SW480 (cell line): ENCODE measurements around the gene PPP4R4.
A peak's percentile ranks its signal among the peaks of the same experiment; 100 is the strongest.
"Not testable (repeated sequence)": the region's sequence is repeated elsewhere in the genome, so short reads cannot be mapped to it uniquely, and the experiment has no call there.

Source experiments
- DNase-seq: peaks from one replicate; pipeline ENCODE4 v3.0.0-alpha.2; 2016; ENCODE audit warnings: low spot score

The PPP4R4 gene

DNA sequence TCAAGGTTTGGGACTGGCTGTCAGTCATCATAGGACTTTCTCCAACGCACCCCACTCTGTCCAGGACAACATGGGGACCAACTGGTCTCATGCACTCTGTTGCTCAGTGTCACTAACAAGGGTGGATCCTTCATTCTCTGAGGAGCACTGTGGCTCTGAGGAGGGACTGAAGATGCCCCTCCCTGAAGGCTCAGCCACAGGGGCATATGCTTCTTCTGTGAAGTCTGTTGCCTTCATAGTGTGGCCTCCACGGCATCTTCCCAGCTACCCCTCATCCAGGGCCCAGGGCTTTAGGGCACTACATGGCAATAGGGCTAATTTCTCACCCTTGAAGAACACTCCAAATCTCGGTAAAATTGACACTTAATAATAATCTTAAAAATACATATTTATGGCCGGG lies 30.4 kb upstream of the PPP4R4 start:
- no peak for DNase-seq

GRCh38 chr14:94144765-94145164 lies 29.4 kb upstream of the PPP4R4 start:
- peak; percentile 42 for DNase-seq

DNA sequence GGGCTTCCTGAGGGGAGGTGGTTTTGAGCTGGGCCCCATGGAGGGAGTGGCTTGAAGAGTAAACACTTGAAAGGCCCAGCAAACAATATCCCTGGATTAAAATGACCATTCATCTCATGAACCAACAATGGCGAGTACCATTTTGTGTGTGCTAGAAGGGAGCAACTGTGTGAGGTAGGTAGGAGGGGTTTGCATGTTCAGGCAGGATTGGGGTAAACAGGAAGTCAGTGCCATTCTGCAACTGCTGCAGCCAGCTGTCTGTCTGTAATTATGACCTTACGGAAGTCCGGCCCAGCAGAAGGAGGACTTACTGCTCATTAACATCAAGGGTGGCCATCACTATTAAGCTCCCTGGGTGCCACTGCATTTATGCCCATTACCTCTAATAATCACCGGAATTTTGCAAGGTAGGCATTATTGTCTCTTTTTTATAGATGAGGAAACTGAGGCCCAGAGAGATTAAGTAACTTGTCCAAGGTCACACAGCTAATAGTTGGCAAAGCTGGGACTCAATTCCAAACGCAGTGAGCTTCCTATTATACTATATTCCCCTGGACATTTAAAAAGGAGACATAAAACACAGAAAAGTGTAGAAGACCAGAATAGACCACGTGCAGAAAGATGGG lies 28.1 kb upstream of the PPP4R4 start:
- DNase-seq: peak; percentile 33

GRCh38 chr14:94152676-94153075 lies 21.4 kb upstream of the PPP4R4 start:
- no peak for DNase-seq

- DNase-seq: no peak
Observed at GRCh38 chr14:94153750-94154342, 20.3 kb upstream of the PPP4R4 start.

DNA sequence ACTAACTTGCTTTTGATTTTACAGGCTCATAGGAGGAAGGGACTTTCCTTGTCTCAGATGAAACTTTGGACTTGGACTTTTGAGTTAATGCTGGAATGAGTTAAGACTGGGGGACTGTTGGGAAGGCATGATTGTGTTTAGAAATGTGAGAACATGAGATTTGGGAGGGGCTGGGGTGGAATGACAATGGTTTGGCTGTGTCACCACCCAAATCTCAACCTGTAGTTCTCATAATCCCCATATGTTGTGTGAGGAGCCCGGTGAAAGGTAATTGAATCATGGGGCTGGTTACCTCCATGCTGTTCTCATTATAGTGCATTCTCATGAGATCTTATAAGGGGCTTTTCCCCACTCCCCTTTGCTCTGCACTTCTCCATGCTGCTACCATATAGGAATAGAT lies 18.0 kb upstream of the PPP4R4 start:
- DNase-seq: not testable (repeated sequence)

GRCh38 chr14:94157197-94157596 lies 16.9 kb upstream of the PPP4R4 start:
- no peak for DNase-seq

DNA sequence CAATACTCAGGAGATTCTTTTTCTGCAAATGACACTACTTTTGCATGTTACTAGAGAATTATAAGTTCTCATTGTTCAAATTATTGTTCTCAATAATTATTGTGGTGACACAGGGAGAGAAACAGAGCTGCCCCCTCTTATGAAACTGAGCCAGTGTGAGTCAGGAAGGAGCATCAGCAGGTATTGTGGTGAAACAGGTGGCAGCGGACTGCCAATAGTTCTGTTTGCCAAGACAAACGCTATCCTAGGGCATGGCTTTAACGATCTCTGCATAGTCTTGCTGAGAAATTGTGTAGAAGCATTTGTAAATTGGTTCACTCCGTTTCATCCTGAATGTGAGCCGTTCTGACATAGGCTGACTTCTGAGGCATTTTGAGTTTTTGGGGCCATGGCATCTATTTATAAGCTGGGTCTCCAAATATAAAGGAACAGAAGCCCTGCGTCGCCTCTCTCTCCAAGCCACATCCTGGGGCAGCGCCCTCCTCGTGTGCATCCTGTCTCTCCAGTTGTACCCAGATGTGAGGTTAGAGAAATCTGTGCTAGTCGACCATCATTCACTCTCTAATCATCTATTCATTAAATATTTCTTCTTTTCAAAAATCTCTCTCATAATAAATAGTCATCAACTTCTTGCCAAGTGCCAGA lies 15.8 kb upstream of the PPP4R4 start:
- DNase-seq: no peak

DNA sequence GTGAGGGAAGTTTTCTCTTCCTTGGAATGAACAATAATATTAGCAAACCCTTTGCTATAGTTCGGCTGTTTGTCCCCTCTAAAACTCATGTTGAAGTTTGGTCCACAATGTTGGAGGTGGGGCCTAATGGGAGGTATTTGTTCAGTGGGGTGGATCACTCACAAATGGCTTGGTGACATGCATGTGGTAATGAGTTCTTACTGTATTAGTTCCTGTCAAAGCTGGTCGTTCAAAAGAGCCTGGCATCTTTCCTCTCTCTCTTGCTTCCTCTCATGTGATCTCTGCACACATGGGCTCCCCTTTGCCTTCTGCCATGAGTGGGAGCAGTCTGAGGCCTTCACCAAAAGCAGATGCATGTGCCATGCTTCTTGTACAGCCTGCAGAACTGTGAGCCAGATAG lies 13.1 kb upstream of the PPP4R4 start:
- DNase-seq: no peak

DNA sequence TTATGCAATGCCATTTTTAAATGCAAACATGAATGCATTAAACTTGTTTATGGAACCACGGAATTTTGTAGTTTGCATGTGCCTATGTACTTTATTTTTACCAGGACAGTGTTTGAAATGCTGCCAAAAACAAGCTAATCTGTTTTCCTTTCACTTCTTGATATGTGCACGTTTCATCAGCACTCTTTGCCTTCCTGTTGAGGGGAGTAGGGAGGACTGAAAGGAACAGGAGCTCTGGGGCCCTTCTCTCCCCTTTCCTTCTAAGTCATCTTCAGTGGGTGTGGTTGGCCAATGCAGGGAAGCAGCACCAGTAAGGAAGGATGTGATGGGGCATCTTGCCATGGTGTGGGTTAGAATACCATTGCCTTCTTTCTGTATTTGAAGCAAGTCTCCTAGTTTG lies 12.1 kb upstream of the PPP4R4 start:
- no peak for DNase-seq

- DNase-seq: no peak
Observed at GRCh38 chr14:94162466-94162865, 11.7 kb upstream of the PPP4R4 start.

DNA sequence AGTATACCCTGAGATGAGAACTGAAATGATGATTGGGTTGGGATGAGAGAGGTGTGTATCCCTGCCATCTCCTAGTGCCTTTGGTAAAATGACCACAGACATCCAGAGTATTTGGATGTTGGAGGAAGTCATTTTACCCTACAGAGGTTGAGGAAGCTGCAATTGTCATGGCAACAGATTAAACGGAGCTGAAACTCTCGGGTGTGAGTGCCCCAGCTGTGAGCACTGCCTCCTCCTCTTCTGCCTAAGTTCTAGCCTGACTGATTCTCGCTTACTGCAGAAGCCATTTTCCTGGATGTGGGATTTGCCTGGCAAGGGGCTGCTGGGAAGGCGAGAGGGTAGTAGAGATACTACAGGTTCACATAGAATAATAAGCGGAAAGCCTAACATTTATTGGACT lies 10.3 kb upstream of the PPP4R4 start:
- no peak for DNase-seq

GRCh38 chr14:94164685-94165431 lies 9.3 kb upstream of the PPP4R4 start:
- no peak for DNase-seq

DNA sequence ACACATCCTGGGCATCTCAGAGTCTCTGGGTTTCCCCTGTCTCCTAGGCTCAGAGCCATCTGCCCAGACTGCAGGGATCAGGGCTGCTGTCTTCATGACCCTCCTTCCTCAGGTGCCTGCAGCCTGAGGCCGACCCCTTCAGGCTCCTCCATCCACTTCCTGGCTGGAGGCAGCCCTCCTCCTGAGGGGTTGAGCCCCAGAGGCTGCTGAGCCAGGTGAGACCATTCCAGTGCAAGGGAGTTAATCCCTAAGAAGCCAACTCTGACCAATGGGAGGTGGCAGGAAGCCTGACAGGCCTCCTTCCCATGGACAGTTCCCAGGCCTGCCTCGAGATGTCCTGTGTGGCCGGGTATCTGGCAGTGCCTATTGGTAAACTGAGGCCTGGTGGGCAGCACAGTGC lies 8.4 kb upstream of the PPP4R4 start:
- DNase-seq: no peak

GRCh38 chr14:94170136-94170535 lies 4.0 kb upstream of the PPP4R4 start:
- DNase-seq: no peak

GRCh38 chr14:94171208-94171607 lies 2.9 kb upstream of the PPP4R4 start:
- DNase-seq: no peak

GRCh38 chr14:94172545-94172944 lies 1.6 kb upstream of the PPP4R4 start:
- no peak for DNase-seq

DNA sequence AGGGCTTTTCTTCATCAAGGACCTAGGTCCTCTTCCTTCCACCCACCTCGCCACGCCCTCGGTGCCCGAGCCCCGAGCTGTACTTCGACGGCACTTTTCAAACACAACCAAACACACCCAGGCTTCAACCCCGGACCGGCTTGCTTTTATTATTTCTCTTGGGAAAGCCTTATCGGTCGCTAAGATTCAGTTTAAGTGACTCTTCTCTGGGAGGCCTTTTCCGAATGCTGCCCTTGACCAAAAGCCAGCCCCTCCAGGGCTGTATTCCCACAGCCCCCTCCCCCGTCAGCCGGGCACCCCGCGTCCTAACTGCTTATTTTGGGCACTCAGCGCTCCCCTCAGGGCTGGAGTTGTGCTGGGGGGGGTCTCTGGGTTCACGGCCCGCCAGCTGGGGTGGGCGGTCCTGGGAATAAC lies 644 bp upstream of the PPP4R4 start:
- DNase-seq: peak; percentile 50

- DNase-seq: no peak
Observed at GRCh38 chr14:94174604-94175010, 485 bp downstream of the PPP4R4 start.

DNA sequence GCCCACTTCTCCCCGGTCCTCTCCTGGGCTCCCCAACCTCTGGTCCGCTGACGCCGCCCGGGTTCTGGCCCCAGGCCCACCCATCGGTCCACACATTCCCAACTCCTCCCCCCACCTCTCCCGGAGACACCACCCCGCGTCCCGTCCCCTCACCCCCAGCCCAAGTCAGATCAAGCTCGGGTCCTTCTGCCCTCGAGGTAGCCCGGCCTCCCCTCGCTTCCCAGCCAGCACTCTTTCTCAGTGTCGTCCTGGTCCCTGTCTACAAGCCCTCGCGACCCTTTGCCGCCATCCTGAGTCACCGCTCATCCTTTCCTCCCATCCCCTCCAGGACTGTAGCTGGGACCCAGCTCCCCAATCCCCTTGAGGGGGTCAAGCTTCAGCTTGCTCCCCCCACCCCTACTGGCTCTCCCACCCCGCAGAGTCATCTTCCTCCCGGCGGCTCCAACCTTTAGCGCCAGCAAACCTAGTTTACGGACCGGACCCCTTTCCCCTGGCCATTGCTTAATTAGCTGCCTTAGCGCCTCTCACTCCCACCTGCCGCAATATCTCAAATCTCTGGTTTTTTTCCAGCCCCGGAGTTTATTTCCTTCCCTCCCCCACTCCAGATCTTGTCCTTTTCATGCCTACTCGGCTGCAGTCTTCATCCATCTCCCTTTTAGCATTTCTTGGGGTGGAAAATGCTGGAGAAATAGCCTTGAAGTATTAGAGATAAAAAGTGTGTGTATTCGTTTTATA lies 1.1 kb downstream of the PPP4R4 start:
- no peak for DNase-seq

GRCh38 chr14:94175747-94176146 lies 1.6 kb downstream of the PPP4R4 start:
- DNase-seq: no peak

- DNase-seq: no peak
Observed at GRCh38 chr14:94176808-94177207, 2.7 kb downstream of the PPP4R4 start.
